ENCODE data around the gene SPIRE1.

Gene SPIRE1

DNA sequence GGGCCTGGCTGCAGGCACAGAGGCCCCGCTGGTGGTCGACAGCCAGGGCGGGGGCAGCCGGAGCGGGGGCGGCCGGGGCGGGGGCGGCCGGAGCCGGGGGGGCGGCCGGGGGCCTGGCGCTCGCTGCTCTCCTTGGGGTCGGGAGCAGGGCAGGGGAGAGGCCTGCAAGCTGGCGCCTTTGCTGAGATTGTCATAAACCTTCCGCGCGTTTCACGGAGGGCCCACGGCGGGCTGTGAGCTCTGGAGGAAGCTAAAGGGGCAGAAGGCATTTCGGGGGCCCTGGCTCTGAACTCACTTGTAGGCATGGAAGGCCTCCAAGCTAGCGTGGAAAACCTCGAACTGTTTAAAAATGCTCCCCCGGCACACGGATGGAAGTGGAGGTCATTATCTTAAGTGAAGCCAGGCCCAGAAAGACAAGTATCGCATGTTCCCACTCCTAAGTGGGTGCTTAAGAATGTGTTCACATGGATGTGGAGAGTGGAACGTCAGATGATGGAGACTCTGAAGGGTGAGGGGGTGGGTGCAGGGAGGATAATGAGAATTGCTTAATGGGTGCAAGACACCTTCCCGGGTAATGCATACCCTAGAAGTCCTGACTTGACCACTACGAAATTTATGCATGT is 249.5 kb downstream of the SPIRE1 start:
- in situ Hi-C loops (cut with HindIII; ENCODE audit: low sequenced_read_pairs): no loop called here
- TF ChIP-seq, protein P1, sequence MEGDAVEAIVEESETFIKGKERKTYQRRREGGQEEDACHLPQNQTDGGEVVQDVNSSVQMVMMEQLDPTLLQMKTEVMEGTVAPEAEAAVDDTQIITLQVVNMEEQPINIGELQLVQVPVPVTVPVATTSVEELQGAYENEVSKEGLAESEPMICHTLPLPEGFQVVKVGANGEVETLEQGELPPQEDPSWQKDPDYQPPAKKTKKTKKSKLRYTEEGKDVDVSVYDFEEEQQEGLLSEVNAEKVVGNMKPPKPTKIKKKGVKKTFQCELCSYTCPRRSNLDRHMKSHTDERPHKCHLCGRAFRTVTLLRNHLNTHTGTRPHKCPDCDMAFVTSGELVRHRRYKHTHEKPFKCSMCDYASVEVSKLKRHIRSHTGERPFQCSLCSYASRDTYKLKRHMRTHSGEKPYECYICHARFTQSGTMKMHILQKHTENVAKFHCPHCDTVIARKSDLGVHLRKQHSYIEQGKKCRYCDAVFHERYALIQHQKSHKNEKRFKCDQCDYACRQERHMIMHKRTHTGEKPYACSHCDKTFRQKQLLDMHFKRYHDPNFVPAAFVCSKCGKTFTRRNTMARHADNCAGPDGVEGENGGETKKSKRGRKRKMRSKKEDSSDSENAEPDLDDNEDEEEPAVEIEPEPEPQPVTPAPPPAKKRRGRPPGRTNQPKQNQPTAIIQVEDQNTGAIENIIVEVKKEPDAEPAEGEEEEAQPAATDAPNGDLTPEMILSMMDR (IDR thresholded peaks at IDR 0.05; ENCODE audit: low read depth, low read length): no peak
- peak; percentile 42 for DNase-seq (ENCODE audit: low read depth, low spot score)
- peak overlapping the region; percentile 63 for H3K4me3 ChIP-seq (ENCODE audit: low read depth, low read length)

- DNase-seq (ENCODE audit: low read depth, low spot score): no peak
- TF ChIP-seq, protein P1 (IDR thresholded peaks at IDR 0.05; ENCODE audit: low read depth, low read length): no peak
- in situ Hi-C loops (cut with HindIII; ENCODE audit: low sequenced_read_pairs): no loop called here
- H3K4me3 ChIP-seq (ENCODE audit: low read depth, low read length): no peak overlapping the region
Observed at GRCh38 chr18:12406371-12407111, 251.4 kb downstream of the SPIRE1 start.

DNA sequence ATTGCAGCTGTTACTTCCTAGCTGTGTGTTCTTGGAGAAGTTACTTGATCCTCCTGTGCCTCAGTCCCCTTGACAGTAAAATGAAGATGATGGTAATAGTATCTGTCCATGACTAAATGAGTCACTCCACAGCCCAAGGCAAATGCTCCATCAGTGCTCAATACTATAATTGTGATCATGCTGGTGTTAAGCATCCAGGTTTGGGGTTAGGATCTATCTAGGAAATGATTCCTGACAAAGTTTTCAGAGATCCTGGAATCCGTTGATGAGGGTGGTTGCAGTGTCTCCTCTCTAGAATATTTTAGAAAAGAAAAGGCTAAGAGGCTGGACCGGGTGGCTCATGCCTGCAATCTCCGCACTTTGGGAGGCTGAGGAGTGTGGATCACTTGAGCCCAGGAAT is 252.8 kb downstream of the SPIRE1 start:
- H3K4me3 ChIP-seq (ENCODE audit: low read depth, low read length): no peak overlapping the region
- TF ChIP-seq, protein P1 (IDR thresholded peaks at IDR 0.05; ENCODE audit: low read depth, low read length): no peak
- no peak for DNase-seq (ENCODE audit: low read depth, low spot score)
- in situ Hi-C loops (cut with HindIII; ENCODE audit: low sequenced_read_pairs): no loop called here

DNA sequence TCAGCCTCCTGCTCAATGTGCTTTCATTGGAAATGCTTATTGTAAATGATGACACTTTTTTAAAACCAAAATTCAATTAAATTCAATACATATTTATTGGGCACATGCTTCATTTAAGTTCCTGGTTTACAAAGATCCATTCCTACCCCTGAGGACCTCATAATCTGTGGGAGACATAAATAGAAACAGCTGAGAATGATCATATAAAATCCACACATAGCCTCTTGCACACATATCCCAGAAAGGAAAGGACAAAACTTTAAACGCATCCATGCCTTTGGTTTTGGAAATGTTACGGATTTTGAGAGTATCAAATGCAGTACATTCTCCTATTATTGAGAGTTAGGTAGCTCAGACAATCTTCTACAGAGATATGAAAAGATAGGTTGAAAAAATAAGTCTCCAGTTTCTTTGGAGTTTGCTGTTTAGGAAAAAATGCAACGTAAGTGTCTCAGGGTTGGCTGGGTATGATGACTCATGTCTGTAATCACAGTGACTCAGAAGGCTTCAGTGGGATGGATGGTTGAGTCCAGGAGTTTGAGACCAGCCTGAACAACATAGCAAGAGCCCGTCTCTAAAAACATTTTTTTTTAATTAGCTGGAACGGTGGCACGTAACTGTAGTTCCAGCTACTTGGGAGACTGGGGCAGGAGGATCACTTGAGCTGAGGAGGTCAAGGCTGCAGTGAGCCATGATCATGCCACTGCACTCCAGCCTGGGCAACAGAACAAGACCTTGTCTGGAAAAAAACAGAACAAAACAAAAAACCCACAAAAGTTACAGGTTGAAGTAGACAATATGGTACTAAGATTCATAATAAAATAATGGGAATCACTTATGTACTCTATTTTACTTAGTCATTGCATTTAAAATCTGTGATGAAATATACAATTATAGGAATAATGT is 254.1 kb downstream of the SPIRE1 start:
- TF ChIP-seq, protein P1 (IDR thresholded peaks at IDR 0.05; ENCODE audit: low read depth, low read length): no peak
- peak; percentile 74 for DNase-seq (ENCODE audit: low read depth, low spot score)
- H3K4me3 ChIP-seq (ENCODE audit: low read depth, low read length): no peak overlapping the region
- in situ Hi-C loops (cut with HindIII; ENCODE audit: low sequenced_read_pairs): no loop called here

DNA sequence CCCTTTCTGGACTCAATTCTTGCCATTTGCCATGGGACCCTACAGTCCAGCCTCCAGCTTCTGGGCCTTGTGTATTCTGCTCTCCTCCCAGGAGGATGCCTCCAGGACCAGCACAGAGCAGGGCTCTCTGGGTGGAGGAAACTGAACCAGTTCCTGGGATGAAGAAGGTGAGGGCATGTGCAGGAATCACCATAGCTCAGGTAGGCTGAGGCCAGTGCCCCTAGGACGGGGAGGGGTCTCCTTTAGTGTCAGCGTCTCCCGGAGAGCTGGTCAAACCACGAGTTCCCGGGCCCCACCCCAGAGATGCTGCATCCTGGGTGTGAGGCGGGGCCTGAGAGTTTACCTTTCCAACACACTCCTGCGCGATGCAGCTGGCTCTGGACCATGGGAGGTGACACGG is 256.0 kb downstream of the SPIRE1 start:
- no peak for DNase-seq (ENCODE audit: low read depth, low spot score)
- TF ChIP-seq, protein P1 (IDR thresholded peaks at IDR 0.05; ENCODE audit: low read depth, low read length): no peak
- no peak overlapping the region for H3K4me3 ChIP-seq (ENCODE audit: low read depth, low read length)
- in situ Hi-C loops (cut with HindIII; ENCODE audit: low sequenced_read_pairs): no loop called here

- no peak overlapping the region for H3K4me3 ChIP-seq (ENCODE audit: low read depth, low read length)
- no peak for DNase-seq (ENCODE audit: low read depth, low spot score)
- in situ Hi-C loops (cut with HindIII; ENCODE audit: low sequenced_read_pairs): no loop called here
- TF ChIP-seq, protein P1 (IDR thresholded peaks at IDR 0.05; ENCODE audit: low read depth, low read length): no peak
Observed at GRCh38 chr18:12399231-12399630, 258.7 kb downstream of the SPIRE1 start.

Measured in astrocyte of the spinal cord (primary cell).